Measurements from ENCODE around the gene CBX4.

GRCh38 chr17:79795795-79796443, 43.3 kb downstream of the CBX4 start:
- TF ChIP-seq, protein P1, sequence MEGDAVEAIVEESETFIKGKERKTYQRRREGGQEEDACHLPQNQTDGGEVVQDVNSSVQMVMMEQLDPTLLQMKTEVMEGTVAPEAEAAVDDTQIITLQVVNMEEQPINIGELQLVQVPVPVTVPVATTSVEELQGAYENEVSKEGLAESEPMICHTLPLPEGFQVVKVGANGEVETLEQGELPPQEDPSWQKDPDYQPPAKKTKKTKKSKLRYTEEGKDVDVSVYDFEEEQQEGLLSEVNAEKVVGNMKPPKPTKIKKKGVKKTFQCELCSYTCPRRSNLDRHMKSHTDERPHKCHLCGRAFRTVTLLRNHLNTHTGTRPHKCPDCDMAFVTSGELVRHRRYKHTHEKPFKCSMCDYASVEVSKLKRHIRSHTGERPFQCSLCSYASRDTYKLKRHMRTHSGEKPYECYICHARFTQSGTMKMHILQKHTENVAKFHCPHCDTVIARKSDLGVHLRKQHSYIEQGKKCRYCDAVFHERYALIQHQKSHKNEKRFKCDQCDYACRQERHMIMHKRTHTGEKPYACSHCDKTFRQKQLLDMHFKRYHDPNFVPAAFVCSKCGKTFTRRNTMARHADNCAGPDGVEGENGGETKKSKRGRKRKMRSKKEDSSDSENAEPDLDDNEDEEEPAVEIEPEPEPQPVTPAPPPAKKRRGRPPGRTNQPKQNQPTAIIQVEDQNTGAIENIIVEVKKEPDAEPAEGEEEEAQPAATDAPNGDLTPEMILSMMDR (IDR thresholded peaks at IDR 0.05 in 8 of 11, conservative IDR thresholded peaks at IDR 0.05 in 3 of 11): no peak
- TF ChIP-seq POLR2A (IDR thresholded peaks at IDR 0.05): no peak
